Non-pigmented ciliary epithelial cell (primary cell): Measurements from ENCODE around the gene SLC7A14.

Experiments
- DNase-seq: peaks from one replicate; pipeline ENCODE4 v3.0.0-alpha.2; 2010; ENCODE audit warnings: low read depth

The SLC7A14 gene

DNA sequence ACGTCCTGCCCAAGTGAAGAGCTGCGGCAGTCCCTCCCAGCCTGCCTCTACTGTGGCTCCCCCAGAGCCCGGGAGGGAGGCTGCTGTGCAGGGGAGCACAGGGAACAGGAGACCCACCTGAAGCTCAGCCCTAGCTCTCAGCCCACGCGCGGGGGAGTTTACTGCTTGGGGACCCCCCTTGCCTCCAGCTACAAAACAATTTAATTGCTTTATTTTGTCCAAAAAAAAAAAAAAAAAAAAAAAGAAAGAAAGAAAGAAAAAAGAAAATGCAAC, 89.1 kb downstream of the SLC7A14 start:
- no peak for DNase-seq

DNA sequence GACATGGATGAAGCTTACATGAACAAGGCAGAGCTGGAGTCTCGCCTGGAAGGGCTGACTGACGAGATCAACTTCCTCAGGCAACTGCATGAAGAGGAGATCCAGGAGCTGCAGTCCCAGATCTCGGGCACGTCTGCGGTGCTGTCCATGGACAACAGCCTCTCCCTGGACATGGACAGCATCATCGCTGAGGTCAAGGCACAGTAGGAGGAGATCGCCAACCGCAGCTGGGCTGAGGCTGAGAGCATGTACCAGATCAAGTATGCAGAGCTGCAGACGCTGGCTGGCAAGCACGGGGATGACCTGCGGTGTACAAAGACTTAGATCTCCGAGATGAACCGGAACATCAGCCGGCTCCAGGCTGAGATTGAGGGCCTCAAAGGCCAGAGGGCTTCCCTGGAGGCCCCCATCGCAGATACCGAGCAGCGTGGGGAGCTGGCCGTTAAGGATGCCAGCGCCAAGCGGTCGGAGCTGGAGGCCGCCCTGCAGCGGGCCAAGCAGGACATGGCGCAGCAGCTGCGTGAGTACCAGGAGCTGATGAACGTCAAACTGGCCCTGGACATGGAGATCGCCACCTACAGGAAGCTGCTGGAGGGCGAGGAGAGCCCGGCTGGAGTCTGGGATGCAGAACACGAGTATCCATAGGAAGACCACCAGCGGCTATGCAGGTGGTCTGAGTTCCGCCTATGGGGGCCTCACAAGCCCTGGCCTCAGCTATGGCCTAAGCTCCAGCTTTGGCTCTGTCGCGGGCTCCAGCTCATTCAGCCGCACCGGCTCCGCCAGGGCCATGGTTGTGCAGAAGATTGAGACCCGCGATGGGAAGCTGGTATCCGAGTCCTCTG, 89.6 kb downstream of the SLC7A14 start:
- no peak for DNase-seq

DNA sequence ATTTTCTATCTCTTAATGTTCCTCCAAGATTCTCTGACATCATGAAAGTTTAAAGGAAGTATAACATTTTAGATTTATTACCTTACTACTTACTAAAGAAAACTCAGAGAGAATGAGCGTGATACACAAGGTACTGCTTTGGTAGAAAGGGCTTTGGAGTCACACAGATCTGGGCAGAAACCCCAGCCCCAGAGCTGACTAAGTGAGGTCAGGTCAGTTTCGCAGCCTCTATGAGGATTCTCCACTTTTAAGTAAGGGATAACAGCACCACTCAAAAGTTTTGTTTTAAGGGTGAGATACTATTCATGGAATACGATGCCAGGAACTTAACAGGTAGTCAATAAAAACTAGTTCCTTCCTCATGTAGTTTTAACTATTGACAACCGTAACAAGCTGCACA, 91.1 kb downstream of the SLC7A14 start:
- no peak for DNase-seq

DNA sequence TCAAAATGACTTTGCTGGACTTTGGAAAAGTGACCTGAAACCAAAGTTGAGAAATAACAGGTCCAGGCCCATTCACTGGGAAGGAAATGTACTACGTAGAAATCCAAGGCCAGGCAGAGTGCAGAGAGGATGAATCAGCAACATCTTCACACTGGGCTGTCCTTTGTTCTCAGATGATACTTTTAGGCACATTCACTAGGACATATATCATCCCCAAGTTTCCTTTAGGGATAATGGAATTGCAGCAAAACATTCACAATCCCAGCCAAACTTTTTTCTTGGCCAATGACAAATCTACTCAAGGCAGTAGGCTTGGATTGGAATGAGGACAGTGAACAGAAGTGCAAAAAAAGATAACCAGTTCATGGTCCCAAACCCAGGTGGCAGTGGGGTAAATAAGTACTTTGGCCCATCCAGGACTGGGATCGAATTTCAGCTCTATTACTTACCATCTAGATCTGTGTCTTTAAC, 92.1 kb downstream of the SLC7A14 start:
- no peak for DNase-seq

DNA sequence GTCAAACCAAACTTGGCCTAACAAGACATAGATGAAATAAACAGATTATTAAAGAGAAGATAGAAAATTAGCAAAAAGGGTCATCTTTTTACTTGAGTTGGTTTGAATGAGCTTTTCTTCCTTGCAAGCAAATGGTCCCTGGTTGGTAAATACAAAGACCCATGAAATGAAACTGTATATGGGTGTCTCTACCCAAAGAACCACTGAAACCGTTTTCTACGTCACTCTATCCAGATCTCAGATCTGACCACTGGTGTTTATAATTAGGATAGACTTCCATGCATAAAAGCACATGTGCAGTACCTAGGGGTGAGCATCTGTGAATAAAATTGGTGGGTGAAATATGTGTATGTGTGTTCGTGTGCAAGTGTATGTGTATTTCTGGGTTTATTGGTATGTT, 94.0 kb downstream of the SLC7A14 start:
- DNase-seq: no peak

DNA sequence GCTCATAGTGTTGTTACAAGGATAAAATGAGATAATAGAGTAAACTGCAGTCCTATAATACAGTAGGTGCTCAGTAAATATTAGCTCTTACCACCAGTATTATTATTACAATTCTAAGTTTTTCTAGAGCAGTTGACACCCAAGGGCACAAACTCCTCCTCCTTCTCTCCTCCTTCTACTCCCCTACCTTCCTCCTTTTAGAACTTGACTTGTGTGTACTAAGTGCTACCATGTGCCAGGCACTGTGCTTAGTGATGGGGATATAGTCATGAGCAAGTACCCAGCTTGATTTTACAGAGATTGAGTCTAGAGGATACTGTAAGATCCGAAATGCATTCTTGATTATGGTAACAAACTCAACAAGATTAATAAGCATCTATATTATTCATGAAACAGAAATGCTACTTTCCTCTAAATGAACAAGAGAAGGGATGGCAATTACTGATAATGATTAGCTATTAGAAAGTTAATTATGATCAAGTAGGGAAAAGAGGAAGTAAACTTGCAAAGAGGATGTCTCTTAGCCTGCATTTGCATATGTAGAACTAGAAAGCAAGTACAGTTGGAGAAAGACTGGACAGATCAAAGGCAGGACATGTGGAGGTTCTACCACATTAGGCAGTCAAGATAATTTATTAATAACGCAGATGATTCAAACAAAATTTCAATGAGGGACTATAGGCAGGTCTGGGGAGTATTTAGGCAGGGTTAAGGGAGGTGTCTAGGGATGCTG, 94.9 kb downstream of the SLC7A14 start:
- no peak for DNase-seq

DNA sequence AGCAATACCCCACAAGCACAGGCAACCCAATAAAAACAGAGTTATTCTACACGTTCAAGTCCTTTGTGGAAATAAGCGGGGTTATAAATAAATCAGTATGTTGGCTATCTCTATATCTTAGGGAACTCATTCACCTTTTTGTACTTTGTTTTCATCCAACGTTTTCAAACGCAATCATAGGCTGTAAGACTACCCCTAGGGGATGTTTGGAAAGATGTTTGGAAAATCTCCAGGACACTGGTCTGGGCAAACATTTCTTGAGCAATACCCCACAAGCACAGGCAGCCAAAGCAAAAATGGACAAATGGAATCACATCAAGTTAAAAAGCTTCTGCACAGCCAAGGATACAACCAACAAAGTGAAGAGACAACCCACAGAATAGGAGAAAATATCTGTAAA, 97.1 kb downstream of the SLC7A14 start:
- no peak for DNase-seq

DNA sequence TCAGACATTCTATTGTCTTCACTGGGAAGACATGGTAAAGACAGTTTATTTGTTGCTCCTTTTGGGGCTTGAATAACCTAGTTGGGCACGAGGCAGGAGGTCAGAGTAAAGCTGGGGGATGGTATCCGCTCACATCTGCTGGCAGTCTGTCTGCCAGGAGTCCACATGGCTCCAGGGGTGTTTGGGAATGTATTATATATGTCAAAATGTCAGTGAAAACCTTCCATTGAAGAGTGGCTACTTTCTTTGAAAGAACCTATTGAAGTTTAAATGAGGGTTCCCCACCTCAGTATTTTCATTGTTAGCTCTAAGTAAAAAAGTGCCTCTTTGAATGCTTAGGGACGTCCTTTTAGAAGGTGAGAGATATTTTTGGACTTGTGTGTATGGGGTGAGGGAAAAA, 98.8 kb downstream of the SLC7A14 start:
- DNase-seq: no peak

DNA sequence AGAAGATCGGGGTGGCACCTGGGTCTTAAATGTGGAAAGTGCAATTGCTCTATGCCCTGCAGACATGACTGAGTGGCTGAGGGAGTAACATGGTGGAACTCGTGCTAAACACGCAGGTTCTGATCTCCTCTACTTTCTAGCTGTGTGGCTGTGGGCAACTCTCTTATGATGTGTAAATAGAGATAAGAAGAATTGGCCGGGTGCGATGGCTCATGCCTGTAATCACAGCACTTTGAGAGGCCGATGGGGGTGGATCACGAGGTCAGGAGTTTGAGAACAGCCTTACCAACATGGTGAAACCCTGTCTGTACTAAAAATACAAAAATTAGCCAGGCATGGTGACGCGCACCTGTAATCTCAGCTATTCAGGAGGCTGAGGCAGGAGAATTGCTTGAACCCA, 99.5 kb downstream of the SLC7A14 start:
- DNase-seq: no peak

DNA sequence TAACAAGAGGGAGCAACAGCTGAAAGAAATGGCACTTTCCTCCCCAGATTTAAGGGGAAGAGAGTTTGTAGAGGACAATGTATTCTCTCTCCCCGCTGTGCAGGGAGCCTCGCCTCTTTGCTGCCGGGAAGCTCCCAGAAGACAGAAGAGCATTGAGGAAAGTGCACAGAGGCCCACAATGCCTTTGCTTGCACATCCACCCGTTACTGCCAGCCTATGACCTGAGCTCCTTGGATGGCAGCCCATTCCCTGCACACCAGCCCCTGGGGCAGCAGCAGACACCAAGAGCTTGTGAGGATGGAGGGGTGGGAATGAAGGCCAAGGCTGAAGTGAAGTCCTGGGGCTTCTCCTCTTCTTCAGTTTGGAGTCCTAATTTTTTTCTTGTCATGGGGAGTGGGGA, 100.2 kb downstream of the SLC7A14 start:
- no peak for DNase-seq

DNA sequence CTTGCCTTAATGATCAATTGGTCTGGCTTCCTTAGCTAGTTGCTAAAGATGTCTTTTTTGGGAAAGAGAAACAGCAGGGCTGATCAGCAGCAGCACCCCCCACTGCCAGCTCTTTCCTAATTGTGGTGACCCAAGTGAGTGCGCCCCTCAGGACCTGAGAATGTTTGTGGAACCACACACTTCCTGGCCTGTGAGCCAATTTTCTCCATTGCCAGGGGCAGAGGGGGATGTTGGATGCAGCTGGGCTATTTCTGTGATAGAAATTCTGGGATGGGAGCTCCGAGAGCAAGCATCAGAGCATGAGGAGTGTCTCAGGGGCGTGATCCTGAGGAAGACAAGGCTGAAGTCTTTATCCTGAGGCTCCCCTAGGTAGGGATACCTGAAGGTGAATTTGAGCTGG, 100.6 kb downstream of the SLC7A14 start:
- no peak for DNase-seq

DNA sequence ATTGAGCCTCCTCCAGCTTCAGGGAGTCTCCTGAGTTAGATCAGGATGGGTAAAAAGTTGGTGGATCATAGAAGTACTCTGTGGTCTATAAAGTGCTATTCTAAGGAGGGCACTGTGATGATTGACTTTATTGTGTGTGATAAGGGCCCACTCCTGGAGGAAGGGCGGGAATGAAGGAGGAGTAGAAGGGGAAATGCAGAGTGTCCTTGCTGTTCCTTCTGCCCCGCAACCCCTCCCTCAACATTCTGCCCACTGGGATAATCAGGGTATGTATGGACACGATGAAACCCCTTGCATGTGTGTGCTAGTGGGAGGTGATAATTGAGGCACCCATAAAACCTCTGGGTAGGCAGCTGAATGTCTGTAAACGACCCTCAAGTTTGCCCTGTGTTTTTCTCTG, 101.0 kb downstream of the SLC7A14 start:
- no peak for DNase-seq

DNA sequence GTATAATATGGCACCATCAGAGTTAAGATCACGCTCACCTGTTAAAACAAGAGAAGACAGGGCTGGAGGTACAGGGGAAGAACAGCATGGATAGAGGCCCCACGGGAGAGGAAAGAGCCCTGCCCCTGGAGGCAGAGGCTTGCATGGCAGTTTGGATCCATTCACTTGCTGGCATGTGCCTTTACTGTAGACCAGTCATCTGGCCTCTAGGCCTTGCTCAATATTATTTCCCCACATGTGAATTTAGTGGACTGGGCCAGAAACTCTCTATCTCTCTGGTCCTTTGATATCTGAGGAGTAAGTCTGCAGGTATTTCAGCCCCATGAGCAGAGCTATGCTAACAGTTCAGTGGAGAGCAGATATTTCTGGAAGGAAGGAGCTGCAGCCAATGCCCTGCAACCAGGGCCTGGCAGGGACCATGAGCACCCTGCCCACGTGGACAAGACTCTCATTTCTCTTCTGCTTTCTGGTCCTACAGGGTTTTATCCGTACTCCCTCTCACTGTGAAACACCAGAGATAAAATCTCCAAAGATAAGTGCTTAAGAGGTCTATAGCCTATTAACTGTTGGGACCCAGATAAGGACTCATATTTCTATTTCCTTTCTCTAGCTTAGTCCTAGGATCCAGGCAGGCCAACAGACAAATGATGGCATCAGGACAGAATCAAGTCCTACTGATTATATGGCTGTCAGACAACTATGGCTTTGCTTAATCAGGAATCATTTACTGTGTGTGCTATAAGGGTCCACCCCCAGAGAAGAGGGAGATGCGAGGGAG, 102.2 kb downstream of the SLC7A14 start:
- no peak for DNase-seq

DNA sequence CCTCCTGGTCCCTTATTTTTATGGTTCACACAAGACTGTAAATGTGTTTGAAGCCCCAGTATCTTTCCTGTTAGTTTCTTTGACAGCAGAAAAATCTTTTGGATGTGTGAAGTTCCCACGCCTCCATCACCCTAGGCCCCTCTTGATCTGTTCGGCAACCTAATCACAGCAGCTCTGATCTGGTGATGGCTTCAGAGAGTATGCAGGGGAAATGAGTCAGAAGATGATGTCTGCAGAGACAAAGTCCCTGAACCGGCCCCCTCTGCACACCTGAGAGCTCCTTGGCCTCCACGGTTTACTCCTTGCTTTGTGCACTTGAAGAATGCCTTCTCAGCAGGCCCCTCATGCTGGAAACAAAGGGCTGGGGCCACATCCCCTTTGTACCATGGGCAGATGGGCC, 103.7 kb downstream of the SLC7A14 start:
- no peak for DNase-seq

DNA sequence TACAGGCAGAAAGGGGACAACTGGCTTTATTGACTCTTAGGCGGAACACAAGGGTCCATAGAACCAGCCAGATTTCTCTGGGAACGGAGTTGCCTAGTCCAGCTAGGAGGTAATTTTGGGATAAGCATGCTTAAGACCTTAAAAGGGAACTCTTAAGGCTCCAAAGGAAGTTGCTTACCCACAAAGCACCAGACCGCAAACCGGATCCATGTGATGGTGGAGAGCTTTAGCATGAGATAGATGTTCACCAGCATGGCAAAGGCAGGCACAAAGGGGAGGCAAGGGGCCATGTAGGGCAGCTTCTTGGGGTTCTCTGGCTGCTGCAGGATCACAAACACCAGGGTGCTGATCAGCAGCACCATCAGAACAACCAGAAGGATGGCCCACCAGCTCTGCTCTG, 105.8 kb downstream of the SLC7A14 start:
- DNase-seq: no peak

DNA sequence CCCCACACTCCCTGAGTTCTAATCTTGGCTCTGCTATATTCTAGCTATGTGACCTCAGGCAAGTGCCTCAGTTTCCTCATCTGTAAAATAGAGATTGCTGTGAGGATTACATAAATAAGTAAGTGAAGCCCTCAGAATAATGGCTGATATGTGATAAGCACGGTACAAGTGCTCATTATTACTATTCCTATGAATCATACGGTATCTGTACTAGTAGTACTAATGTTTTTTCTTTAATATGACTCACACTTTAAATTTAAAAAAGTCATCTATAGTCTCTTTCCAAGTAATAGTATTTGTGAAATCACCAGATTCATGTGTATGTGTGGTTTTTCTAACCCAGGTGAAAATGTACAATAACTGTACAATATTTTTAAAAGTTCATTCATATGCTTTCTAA, 108.5 kb downstream of the SLC7A14 start:
- no peak for DNase-seq

DNA sequence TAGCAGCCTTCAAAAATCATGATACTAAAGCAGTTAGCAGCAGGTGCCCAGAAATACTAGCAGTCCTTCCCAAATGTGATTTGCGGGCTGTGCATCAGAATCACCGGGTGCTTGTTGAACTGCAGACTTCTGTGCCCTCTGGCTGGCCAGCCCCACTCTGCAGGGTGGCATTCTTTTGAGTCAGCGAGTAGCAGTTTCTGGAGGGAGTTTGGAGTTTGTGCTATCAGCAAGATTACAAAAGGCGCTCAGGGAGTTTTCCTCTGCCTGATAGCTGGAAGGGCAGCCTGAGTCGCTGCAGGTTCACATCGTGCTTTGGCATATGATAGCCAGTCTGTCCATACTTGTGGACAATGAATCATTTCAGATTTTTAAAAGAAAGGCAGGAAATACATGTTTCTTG, 109.6 kb downstream of the SLC7A14 start:
- no peak for DNase-seq

DNA sequence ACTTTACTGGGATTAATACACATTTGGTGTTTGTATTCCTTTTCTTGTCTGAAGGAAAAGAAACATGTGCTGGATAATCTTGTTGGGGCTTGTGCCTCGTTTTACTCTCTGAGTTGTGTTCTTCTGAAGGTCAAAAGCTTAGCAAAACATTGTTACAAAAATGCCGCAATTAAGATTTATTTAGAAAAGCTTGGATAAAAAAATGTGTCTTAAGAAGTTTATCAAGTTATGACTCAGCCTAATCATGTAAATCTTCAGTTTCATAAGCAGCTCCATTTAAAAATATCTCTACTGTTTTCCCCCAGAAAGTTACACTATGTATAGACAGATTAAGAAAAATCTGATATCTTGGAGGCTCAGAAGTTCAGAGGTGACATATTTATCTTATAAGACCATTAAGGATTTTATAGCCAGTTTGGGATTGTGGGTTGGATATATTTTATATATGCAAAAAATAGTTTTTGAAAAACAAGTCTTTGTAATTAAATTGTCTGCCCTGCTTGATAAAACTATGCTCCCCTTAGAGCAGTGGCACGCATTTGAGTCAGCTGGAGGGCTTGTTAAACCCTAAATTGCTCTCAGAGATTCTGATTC, 110.7 kb downstream of the SLC7A14 start:
- no peak for DNase-seq

DNA sequence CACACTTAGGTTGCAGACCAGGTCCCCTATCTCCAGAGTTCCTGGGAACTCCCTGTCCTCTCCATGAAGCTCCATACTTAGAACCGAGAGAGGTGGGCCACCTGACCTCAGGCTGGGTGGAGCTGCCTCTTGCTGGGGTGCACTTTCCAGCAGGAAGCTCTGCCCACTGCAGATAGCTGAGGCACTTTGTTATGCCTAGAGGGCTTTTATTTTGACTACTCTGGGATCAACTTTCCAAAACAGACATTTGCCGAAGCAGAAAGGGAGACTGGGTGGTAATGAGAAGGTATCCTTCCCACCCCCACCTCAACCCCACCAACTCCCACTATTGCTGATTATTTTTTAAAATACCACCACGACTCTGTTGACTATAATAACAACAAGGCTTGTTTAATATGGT, 112.5 kb downstream of the SLC7A14 start:
- no peak for DNase-seq

DNA sequence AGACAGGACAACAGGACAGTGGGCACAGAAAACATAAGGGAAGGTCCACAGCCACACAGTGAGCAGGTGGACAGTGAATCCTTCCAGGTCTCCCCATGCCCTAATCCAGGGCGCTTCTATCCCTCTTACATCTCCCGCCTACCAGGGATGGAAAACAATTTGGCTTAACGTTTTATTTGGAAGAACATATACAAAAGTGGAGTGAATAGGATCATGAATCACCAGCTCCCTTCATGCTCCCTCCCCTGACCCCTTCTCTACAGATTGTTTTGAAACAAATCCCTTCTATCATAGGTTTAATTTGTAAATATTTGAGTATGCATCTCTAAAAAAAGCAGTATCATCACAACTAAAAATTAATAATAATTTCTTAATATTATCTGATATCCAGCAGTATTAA, 114.7 kb downstream of the SLC7A14 start:
- no peak for DNase-seq

DNA sequence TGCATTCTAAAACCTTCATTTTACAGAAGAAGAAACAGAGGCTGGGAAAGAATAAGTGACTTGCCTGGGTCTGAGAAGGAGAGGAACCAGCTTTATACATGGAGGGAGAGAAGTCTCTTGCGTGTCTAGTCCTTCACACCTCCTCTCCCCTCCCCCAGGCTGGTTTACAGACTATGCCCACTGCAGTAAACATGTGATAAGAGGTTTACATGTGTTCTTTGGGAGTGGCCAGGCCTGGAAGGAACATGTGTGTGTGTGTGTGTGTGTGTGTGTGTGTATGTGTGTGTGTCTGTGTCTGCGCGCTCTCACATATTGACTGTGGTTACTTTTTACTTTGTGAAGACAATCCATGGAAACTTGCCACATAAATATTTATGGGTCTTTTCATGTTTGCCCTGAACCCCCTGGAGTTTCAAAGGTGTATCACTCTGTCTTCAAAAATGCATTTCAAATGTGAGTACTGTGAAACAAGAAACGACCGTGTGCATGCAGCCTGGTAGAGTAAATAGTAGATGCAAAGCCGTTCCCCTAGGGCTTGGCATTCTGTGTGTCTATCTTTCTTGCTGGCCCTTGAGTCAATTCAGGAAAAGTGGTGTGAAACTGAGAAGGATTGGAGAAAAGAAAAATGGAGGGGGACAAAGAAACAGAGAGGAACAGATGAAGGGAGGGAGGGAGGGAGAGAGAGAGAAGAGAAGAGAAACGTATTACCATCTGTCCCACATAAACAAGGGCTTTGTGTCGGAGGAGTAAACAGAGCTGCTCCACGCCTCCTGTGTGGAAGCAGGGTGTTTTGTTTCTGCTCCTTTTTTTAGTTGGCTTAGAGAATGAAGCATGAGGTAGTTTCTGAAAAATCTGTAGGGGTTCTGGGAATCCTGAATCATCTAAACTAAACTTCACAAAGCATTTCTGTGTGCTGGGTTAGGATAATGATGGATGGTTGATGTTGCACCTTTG, 115.5 kb downstream of the SLC7A14 start:
- DNase-seq: no peak
